GM21360 (cell line): ENCODE data around the gene UBN1.

Experiments
- ATAC-seq: cut with Tn5 transposase; IDR thresholded peaks from one replicate; pipeline ENCODE4 v1.9.1; 2021; ENCODE audit warnings: mild to moderate bottlenecking, moderate library complexity; ENCODE audit not compliant: unreplicated experiment

The UBN1 gene

GRCh38 chr16:4814046-4814445 is 33.2 kb upstream of the UBN1 start:
- ATAC-seq, result no peak

DNA sequence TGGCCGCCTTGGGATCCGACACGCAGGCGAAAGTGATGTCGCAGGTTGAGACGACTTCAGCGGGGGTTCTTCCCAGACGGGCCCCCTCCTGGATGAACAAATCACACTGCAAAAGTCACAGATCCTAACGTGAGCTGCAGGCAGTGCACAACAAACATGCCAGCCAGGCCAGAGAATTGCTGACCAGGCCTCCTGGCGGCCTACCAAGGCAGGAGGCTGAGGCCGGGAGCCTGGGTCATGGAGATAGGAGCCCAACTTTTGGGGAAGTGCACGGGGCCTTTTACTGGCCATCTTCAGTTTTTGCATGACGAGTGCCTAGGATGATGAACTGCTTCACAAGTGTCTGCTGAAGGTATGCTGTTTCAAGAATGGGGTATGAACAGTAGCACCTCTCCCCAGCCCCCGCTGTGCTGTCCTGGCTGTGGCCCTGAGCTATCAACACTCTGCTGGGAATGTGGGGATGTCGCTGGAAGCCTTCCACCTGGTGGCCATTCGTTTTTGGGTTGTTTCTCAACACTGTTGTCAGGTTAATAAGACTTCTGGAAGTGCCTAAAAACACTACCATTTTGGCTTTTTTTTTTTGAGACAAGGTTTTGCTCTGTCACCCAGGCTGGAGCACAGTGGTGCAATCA is 32.6 kb upstream of the UBN1 start:
- ATAC-seq, result no peak

GRCh38 chr16:4820652-4821051 is 26.6 kb upstream of the UBN1 start:
- ATAC-seq, result no peak

GRCh38 chr16:4825196-4825595 is 22.1 kb upstream of the UBN1 start:
- no peak for ATAC-seq

DNA sequence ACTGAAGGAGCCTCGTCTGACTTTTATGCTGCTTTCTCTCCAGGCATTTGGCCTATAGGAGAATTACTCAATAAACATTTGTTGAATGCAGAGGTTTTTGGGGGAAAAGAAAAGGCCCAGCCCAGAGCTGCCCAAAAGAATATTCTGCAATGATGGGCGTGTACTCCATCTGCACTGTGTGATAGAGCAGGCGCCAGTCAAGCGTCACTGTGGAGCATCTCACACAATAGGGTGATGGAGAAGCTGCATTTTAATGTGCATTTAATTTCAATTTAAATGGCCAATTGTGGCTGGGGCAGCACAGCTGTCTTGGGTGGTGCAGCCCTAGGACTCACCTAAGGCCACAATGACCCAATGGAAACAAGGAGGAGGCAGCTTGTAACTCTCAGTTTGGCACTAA is 20.8 kb upstream of the UBN1 start:
- ATAC-seq, result no peak

DNA sequence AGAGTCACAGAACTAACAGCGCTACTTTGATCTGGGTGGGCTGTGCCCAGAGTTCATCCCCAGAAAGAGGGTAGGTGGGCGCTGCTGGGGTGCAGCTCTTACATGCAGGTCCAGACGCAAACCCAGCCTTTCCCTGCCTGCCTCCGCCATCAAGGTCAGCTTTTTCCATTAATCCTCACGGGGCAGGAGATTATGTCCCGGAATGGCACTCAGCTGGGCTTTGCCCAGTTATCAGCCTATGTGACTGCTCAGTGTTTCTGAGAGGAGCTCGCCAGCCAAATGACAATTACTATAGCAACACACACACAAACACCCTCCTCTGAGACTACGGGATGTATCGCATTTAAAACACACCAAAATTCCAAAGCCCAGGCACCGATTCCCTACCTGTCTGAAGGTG is 20.3 kb upstream of the UBN1 start:
- ATAC-seq, result no peak

DNA sequence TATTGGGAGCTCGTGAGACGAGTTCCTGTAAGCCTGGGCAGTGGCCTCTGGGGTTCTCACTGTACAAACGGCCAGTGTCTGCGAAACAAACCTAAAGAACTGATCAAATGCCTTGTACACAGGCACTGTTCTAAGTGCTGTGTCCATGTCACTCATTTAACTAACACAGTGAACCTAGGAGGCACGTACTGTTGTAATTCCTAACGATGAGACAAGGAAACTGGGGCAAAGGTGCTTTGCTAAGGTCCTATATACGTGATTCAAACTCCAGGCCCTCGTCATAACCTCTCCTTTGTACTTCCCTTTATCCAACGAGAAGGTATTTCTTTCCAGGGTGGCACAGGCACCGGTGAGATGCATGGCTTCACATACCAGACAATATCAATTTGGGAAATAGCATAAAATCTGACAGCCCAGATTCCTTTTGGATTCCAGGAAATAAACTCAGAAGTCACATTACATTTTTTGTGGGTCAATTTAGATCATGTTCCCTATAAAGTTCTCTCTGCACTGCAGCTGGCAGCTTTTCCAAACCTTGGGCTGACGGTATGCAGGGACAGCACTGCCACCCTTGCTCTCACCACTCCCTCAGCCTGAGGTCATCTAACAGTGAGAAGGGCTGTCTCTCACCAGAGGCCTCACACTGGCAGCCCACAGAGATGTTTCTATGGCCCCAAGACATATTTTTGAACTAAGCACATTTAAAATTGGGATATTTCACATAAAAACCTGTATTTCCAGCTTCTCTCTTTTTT is 18.5 kb upstream of the UBN1 start:
- ATAC-seq, result no peak

- no peak for ATAC-seq
Measured at GRCh38 chr16:4830408-4830807, 16.9 kb upstream of the UBN1 start.

GRCh38 chr16:4831616-4832015 is 15.7 kb upstream of the UBN1 start:
- ATAC-seq, result no peak

DNA sequence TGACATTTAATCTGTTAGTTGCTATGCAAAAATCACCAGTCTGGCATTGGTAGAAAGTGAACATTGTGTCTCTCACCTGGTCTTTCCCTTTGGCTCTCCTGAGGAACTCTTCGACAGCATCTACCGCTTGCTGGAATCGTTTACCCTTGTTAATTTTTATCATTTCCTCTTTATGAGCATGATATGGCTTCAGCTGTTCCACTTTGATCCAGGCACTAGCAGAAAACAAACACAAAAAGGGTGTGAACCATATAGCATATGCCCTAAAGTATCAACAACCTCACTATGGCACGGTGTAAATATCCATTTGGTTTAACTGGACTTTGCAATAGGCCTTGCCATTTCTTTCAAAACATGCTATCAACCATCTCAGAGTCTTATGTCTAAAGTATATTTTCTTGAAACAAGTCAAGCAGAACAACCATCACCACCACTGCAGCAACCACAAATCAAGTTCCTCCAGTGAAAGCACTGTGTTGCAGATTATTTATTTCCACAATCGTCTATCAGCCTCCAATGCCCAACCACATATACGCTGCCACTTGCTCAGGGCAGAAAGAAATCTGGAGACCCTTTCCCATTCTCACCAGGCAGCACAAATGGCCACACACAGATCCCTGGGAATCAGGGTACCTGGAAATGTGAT is 14.5 kb upstream of the UBN1 start:
- ATAC-seq, result no peak

DNA sequence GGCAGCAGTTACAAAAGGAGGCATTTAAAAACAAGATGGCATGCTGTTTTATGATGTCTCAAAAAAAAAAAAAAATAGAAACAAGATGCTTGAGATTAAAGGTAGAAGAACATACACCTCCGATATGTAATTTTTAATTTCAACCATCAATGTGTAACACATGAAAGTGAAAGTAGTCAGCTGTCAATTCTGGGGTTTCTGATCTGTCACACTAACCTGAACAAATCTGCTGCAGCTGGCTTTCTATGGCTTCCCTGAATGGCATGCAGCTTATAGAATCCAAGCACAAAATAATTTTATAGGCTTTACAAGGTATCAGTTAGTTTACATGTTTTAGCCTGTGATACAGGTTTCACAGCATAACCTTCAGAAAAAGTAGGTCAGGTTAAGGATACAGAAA is 13.7 kb upstream of the UBN1 start:
- ATAC-seq, result no peak

- ATAC-seq, result no peak
Measured at GRCh38 chr16:4836727-4837126, 10.6 kb upstream of the UBN1 start.

GRCh38 chr16:4837733-4838501 is 9.4 kb upstream of the UBN1 start:
- no peak for ATAC-seq

GRCh38 chr16:4839942-4840341 is 7.3 kb upstream of the UBN1 start:
- ATAC-seq, result no peak

DNA sequence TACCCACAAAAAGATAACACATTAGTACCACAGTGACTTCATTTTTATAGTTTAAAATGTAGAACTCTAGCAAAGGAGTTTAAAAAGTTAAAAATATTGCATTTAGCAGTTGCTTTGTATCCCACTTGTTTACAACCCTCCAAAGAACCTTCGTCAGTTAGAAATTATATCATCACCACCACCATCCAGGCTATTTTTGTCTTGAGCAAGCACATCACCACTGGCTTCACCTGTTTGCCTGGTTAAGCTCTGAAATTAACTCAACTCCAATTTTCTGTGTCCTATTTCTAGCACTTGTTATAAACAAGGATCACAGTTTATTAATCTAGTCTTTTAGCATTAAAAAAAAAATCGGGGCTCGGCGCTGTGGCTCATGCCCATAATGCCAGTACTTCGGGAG is 6.3 kb upstream of the UBN1 start:
- ATAC-seq, result no peak

DNA sequence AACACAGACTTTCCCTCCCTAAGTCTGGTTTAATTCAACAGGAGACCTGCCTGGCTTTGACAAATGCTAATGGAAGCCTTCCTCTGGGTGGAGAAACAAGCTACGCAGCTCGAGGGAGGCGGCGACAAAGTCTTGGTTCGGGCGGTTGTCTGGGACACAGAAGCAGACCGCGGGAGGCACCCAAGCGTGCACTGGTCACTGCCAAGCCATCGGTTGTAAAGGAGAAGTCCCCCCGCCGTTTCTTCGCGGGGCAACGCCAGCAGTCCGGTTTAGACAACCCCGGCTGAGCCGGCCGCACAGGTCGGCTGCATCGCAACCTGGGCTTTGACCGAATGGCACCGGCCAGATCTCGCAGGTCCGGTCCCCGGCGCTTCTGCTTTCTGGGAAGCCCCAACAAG is 779 bp upstream of the UBN1 start:
- ATAC-seq, result peak; percentile 2

- ATAC-seq, result peak; percentile 21
Measured at GRCh38 chr16:4847774-4848587, 700 bp downstream of the UBN1 start.

DNA sequence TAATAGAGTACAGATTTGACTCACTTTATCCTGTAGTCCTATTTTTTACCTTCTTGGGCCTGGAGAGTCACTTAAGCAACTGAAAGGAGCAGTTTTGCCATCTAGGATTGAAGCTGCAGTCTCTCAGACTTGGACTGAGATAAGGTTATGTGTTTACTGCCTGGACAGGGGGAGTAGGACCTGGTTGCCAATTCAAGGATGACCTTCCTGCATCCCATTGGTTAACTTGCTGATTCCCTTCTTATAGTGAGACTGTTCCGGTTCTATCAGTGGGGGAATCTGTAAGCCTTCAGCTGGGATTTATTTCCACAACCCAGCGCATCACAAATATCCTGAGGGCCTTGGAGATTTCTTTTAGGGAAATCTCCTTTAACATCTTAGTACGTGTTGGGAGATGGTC is 2.9 kb downstream of the UBN1 start:
- ATAC-seq, result no peak

GRCh38 chr16:4852221-4852872 is 5.1 kb downstream of the UBN1 start:
- ATAC-seq, result no peak

DNA sequence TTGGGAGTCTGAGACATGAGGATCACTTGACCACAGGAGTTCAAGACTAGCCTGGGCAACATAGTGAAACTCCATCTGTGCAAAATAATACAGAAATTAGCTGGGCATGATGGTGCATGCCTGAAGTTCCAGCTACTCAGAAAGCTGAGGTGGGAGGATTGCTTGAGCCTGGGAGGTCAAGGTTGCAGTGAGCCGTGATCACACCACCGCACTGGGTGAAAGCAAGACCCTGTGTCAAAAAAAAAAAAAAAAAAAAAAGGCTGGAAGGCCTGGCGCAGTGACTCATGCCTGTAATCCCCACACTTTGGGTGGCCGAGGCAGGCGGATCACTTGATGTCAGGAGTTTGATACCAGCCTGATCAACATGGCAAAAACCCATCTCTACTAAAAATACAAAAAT is 8.1 kb downstream of the UBN1 start:
- ATAC-seq, result no peak
